GM12864 (cell line): ENCODE data around the gene SRPK2.

Source experiments
- DNase-seq: peaks from one replicate; pipeline ENCODE4 v3.0.0-alpha.2; 2011; ENCODE audit warnings: low read depth
- H3K4me3 ChIP-seq: 2 replicates; pipeline ENCODE4 v1.5.1; 2011; ENCODE audit warnings: mild to moderate bottlenecking, low read depth, low read length, control low read depth
- CTCF ChIP-seq: IDR thresholded peaks from 2 replicates; pipeline ENCODE4 v1.5.1; 2011; ENCODE audit warnings: low read depth, mild to moderate bottlenecking, moderate library complexity, low read length, control low read depth, inconsistent platforms; ENCODE audit errors: missing control alignments

SRPK2 gene

GRCh38 chr7:105130580-105130979 is 258.1 kb downstream of the SRPK2 start:
- H3K4me3 ChIP-seq: no peak overlapping the region
- TF ChIP-seq CTCF: no peak

GRCh38 chr7:105130048-105130447 is 258.7 kb downstream of the SRPK2 start:
- no peak for DNase-seq
- H3K4me3 ChIP-seq: no peak overlapping the region
- no peak for TF ChIP-seq CTCF

More at GRCh38 chr7:105130580-105130979, 258.1 kb downstream of the SRPK2 start:
- no peak for DNase-seq

- TF ChIP-seq CTCF: no peak
- no peak for DNase-seq
- H3K4me3 ChIP-seq: no peak overlapping the region
These were observed 261.5 kb downstream of the SRPK2 start for GRCh38 chr7:105127179-105127578.

- H3K4me3 ChIP-seq: no peak overlapping the region
- no peak for DNase-seq
- TF ChIP-seq CTCF: no peak
These were observed 262.2 kb downstream of the SRPK2 start for GRCh38 chr7:105126436-105126975.

GRCh38 chr7:105125745-105126144 is 263.0 kb downstream of the SRPK2 start:
- DNase-seq: no peak
- TF ChIP-seq CTCF: no peak
- H3K4me3 ChIP-seq: no peak overlapping the region

GRCh38 chr7:105122619-105123018 is 266.1 kb downstream of the SRPK2 start:
- H3K4me3 ChIP-seq: no peak overlapping the region
- no peak for TF ChIP-seq CTCF
- DNase-seq: no peak
